H9 (cell line): ENCODE data around the gene SDC3. TPM values are rescaled to one million over a fixed set of nuclear protein-coding genes. Genes with fewer than 3 reads are reported as not detected.

Experiments used
- DNase-seq: peaks from one replicate; pipeline ENCODE4 v3.0.0-alpha.2; 2017
- H2AFZ ChIP-seq: one replicate; pipeline ENCODE4 v1.6.1; 2013; ENCODE audit warnings: mild to moderate bottlenecking, low read length, control low read depth, moderate library complexity
- H2AK5ac ChIP-seq: 2 replicates; pipeline ENCODE4 v1.6.1; 2013; ENCODE audit warnings: low read length, control low read depth, mixed read lengths; ENCODE audit not compliant: insufficient read length
- H2BK120ac ChIP-seq: one replicate; pipeline ENCODE4 v1.6.1; 2013; ENCODE audit warnings: low read depth, mild to moderate bottlenecking, low read length, control low read depth, inconsistent platforms; ENCODE audit not compliant: poor library complexity, severe bottlenecking
- H2BK12ac ChIP-seq: 2 replicates; pipeline ENCODE4 v1.6.1; 2013; ENCODE audit warnings: low read length, control low read depth, mixed read lengths, low read depth; ENCODE audit not compliant: insufficient read length
- H2BK15ac ChIP-seq: 2 replicates; pipeline ENCODE4 v1.6.1; 2013; ENCODE audit warnings: low read depth, low read length, control low read depth
- H2BK20ac ChIP-seq: one replicate; pipeline ENCODE4 v1.6.1; 2013; ENCODE audit warnings: low read depth, mild to moderate bottlenecking, low read length, control low read depth, inconsistent platforms; ENCODE audit not compliant: poor library complexity, severe bottlenecking
- H2BK5ac ChIP-seq: 2 replicates; pipeline ENCODE4 v1.6.1; 2013; ENCODE audit warnings: low read length, control low read depth, mixed read lengths; ENCODE audit not compliant: insufficient read length
- H3K14ac ChIP-seq: 2 replicates; pipeline ENCODE4 v1.6.1; 2013; ENCODE audit warnings: low read length, control low read depth; ENCODE audit not compliant: insufficient read depth
- H3K18ac ChIP-seq: 2 replicates; pipeline ENCODE4 v1.6.1; 2013; ENCODE audit warnings: low read depth, mild to moderate bottlenecking, mixed read lengths, low read length, control low read depth; ENCODE audit not compliant: insufficient read length
- H3K23ac ChIP-seq: 2 replicates; pipeline ENCODE4 v1.6.1; 2013; ENCODE audit warnings: low read length, control low read depth, mixed read lengths, low read depth; ENCODE audit not compliant: insufficient read length
- H3K23me2 ChIP-seq: 2 replicates; pipeline ENCODE4 v1.6.1; 2013; ENCODE audit warnings: low read depth, mild to moderate bottlenecking, mixed read lengths, low read length, control low read depth; ENCODE audit not compliant: insufficient read length, poor library complexity, severe bottlenecking
- H3K27ac ChIP-seq: 2 replicates; pipeline ENCODE4 v1.5.1; 2013; ENCODE audit warnings: low read length, control low read depth, mixed read lengths, low read depth; ENCODE audit not compliant: insufficient read length
- H3K27me3 ChIP-seq: 2 replicates; pipeline ENCODE4 v1.6.1; 2013; ENCODE audit warnings: low read length, control low read depth, inconsistent platforms; ENCODE audit not compliant: insufficient read depth
- H3K4ac ChIP-seq: 2 replicates; pipeline ENCODE4 v1.6.1; 2013; ENCODE audit warnings: low read depth, mild to moderate bottlenecking, control low read depth, inconsistent platforms, low read length, moderate library complexity
- H3K4me1 ChIP-seq: 2 replicates; pipeline ENCODE4 v1.6.1; 2013; ENCODE audit warnings: low read length, control low read depth, inconsistent platforms; ENCODE audit not compliant: insufficient read depth
- H3K4me2 ChIP-seq: 2 replicates; pipeline ENCODE4 v1.6.1; 2013; ENCODE audit warnings: low read length, control low read depth, mixed read lengths; ENCODE audit not compliant: insufficient read length, insufficient read depth
- H3K56ac ChIP-seq: 2 replicates; pipeline ENCODE4 v1.6.1; 2013; ENCODE audit warnings: low read depth, mild to moderate bottlenecking, mixed read lengths, low read length, control low read depth; ENCODE audit not compliant: insufficient read length
- H3K79me1 ChIP-seq: 2 replicates; pipeline ENCODE4 v1.6.1; 2013; ENCODE audit warnings: low read depth, mild to moderate bottlenecking, moderate library complexity, low read length, control low read depth, inconsistent platforms; ENCODE audit not compliant: insufficient read depth, poor library complexity, severe bottlenecking
- H3K79me2 ChIP-seq: 2 replicates; pipeline ENCODE4 v1.6.1; 2013; ENCODE audit warnings: low read length, control low read depth, inconsistent platforms; ENCODE audit not compliant: insufficient read depth
- H3K9ac ChIP-seq: 2 replicates; pipeline ENCODE4 v1.6.1; 2013; ENCODE audit warnings: low read length, control low read depth, mixed read lengths; ENCODE audit not compliant: insufficient read length; ENCODE audit errors: extremely low read depth
- H3K9me3 ChIP-seq: one replicate; pipeline ENCODE4 v1.6.1; 2013; ENCODE audit warnings: low read depth, low read length, inconsistent platforms; ENCODE audit not compliant: control insufficient read depth
- H3T11ph ChIP-seq: one replicate; pipeline ENCODE4 v1.6.1; 2013; ENCODE audit warnings: mild to moderate bottlenecking, low read length, control low read depth, inconsistent platforms
- H4K20me1 ChIP-seq: one replicate; pipeline ENCODE4 v1.6.1; 2013; ENCODE audit not compliant: control insufficient read depth, insufficient read length, insufficient read depth
- H4K5ac ChIP-seq: 2 replicates; pipeline ENCODE4 v1.6.1; 2013; ENCODE audit warnings: low read depth, mild to moderate bottlenecking, mixed read lengths, low read length, control low read depth; ENCODE audit not compliant: insufficient read length
- H4K8ac ChIP-seq: replicated peaks from 2 replicates; pipeline ENCODE4 v1.6.1; 2013; ENCODE audit warnings: low read length, control low read depth, mixed read lengths, low read depth; ENCODE audit not compliant: insufficient read length
- H4K91ac ChIP-seq: 2 replicates; pipeline ENCODE4 v1.6.1; 2013; ENCODE audit warnings: low read depth, mild to moderate bottlenecking, moderate library complexity, mixed read lengths, low read length, control low read depth; ENCODE audit not compliant: insufficient read length
- H3K27ac Mint-ChIP-seq, 3 experiments: 2 replicates in 2 of 3; 3 replicates in 1 of 3; pipeline ENCODE4 v1.8.0; 2020 to 2021; ENCODE audit warnings: mixed read lengths in 3 of 3, mild to moderate bottlenecking in 1 of 3, moderate library complexity in 1 of 3
- H3K27me3 Mint-ChIP-seq: 2 replicates; pipeline ENCODE4 v1.8.0; 2021; ENCODE audit warnings: low read depth, mild to moderate bottlenecking, moderate library complexity, mixed read lengths
- H3K36me3 Mint-ChIP-seq, 3 experiments: 2 replicates in 2 of 3; 3 replicates in 1 of 3; pipeline ENCODE4 v1.8.0; 2020 to 2021; ENCODE audit warnings: low read depth in 3 of 3, mixed read lengths in 3 of 3; ENCODE audit not compliant: insufficient read depth in 1 of 3
- H3K4me1 Mint-ChIP-seq, 2 experiments: 2 replicates each; pipeline ENCODE4 v1.8.0; 2020; ENCODE audit warnings: mixed read lengths in 2 of 2
- H3K4me3 Mint-ChIP-seq, 2 experiments: 2 replicates in 1 of 2; 3 replicates in 1 of 2; pipeline ENCODE4 v1.8.0; 2020 to 2021; ENCODE audit warnings: mild to moderate bottlenecking in 2 of 2, mixed read lengths in 2 of 2, moderate library complexity in 1 of 2
- H3K9me3 Mint-ChIP-seq, 2 experiments: 2 replicates in 1 of 2; 3 replicates in 1 of 2; pipeline ENCODE4 v1.8.0; 2020; ENCODE audit warnings: mild to moderate bottlenecking in 2 of 2, mixed read lengths in 2 of 2, moderate library complexity in 1 of 2
- CTCF ChIP-seq: fragments of 200-600 bp; sonication (generic); conservative IDR thresholded peaks from 3 replicates; pipeline ENCODE4 v1.8.0; 2021; ENCODE audit warnings: antibody characterized with exemption, mild to moderate bottlenecking
- WGBS: extraction: QIAGEN DNeasy Blood & Tissue Kit; methylation state at CpG from one replicate; pipeline ENCODE4 v1.1.7; 2013; ENCODE audit warnings: missing lambda C conversion rate, low lambda C conversion rate, mixed read lengths; ENCODE audit not compliant: insufficient read length; ENCODE audit errors: extremely low coverage; 5-methylcytosine and 5-hydroxymethylcytosine counted together
- total RNA-seq: library from RNA; stranded (reverse); gene quantifications from 2 replicates; pipeline ENCODE4 v1.2.1, GENCODE V29; 2021

Gene SDC3
- total RNA-seq, 1 experiment from 2014 or later = 25.9 TPM

GRCh38 chr1:30878559-30878958 lies 30.0 kb downstream of the SDC3 start:
- no peak overlapping the region for H3K4me2 ChIP-seq
- H2AK5ac ChIP-seq = no peak overlapping the region
- H3K23ac ChIP-seq = no peak overlapping the region
- Mint-ChIP-seq H3K27ac (no peak overlapping the region), H3K4me3 (no peak overlapping the region), H3K36me3 (peaks cover 0 to 2% (median 0%) of the 10 kb centered on the region in 3 experiments; a peak in 1 of 7 replicates), H3K9me3 (no peaks in the 10 kb centered on the region), H3K4me1 (peaks cover 27 to 39% of the 10 kb centered on the region in 2 experiments), H3K27me3 (no peaks in the 10 kb centered on the region)
- H3K4ac ChIP-seq = no peak overlapping the region
- H4K20me1 ChIP-seq = no peaks in the 10 kb centered on the region
- no peak overlapping the region for H2BK15ac ChIP-seq
- H2BK5ac ChIP-seq = no peak overlapping the region
- H3K18ac ChIP-seq = no peak overlapping the region
- no peak overlapping the region for H3K9ac ChIP-seq
- no peak overlapping the region for H2BK12ac ChIP-seq
- no peak for TF ChIP-seq CTCF
- H2AFZ ChIP-seq = no peak overlapping the region
- no peak overlapping the region for H4K91ac ChIP-seq
- H3K14ac ChIP-seq = no peak overlapping the region
- no peak overlapping the region for H3K27ac ChIP-seq
- no peaks in the 10 kb centered on the region for H3K79me2 ChIP-seq
- WGBS = no CpG with 5 or more reads among the region's 13 CpGs
- H3K23me2 ChIP-seq = no peaks in the 10 kb centered on the region
- no peaks in the 10 kb centered on the region for H3K27me3 ChIP-seq
- no peak overlapping the region for H3K56ac ChIP-seq
- no peak overlapping the region for H2BK20ac ChIP-seq
- no peaks in the 10 kb centered on the region for H3K79me1 ChIP-seq
- H4K5ac ChIP-seq = no peak overlapping the region
- H3K9me3 ChIP-seq = no peaks in the 10 kb centered on the region
- H3T11ph ChIP-seq = no peak overlapping the region
- H2BK120ac ChIP-seq = no peak overlapping the region
- peaks cover 4% of the 10 kb centered on the region; the same call in 1 of the 2 replicates for H3K4me1 ChIP-seq
- DNase-seq = no peak
- H4K8ac ChIP-seq = no peak overlapping the region
